Measurements from ENCODE around the gene N4BP3.

GRCh38 chr5:178094345-178094744 is 19.0 kb upstream of the N4BP3 start:
- TF ChIP-seq CTCF (IDR thresholded peaks at IDR 0.05; ENCODE audit: low read length), result no peak
- TF ChIP-seq EZH2phosphoT487 (IDR thresholded peaks at IDR 0.05; ENCODE audit: low read length), result no peak
- TF ChIP-seq EZH2 (optimal IDR thresholded peaks at IDR 0.05; ENCODE audit: low read depth, low read length), result no peak
